Activated T-helper 1 cell treated with anti-CD3 and anti-CD28 coated beads, Interleukin-2, amount 50 U/mL, for 16 hours (primary cell): ENCODE measurements around the gene PCDHGA3.
"Not testable (repeated sequence)": the region's sequence is repeated elsewhere in the genome, so short reads cannot be mapped to it uniquely, and the experiment has no call there.

Source experiments
- DNase-seq, 2 donors: peaks; one replicate each; pipeline ENCODE4 v3.0.0-alpha.2; 2020; ENCODE audit warnings: low read depth in 1 of 2, low spot score in 1 of 2

PCDHGA3 gene

DNA sequence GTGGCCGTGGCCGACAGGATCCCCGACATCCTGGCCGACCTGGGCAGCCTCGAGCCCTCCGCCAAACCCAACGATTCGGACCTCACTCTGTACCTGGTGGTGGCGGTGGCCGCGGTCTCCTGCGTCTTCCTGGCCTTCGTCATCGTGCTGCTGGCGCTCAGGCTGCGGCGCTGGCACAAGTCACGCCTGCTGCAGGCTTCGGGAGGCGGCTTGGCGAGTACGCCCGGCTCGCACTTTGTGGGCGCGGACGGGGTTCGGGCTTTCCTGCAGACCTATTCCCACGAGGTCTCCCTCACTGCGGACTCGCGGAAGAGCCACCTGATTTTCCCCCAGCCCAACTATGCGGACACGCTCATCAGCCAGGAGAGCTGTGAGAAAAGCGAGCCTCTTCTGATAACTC, 2.4 kb downstream of the PCDHGA3 start:
- not testable (repeated sequence) for DNase-seq

DNA sequence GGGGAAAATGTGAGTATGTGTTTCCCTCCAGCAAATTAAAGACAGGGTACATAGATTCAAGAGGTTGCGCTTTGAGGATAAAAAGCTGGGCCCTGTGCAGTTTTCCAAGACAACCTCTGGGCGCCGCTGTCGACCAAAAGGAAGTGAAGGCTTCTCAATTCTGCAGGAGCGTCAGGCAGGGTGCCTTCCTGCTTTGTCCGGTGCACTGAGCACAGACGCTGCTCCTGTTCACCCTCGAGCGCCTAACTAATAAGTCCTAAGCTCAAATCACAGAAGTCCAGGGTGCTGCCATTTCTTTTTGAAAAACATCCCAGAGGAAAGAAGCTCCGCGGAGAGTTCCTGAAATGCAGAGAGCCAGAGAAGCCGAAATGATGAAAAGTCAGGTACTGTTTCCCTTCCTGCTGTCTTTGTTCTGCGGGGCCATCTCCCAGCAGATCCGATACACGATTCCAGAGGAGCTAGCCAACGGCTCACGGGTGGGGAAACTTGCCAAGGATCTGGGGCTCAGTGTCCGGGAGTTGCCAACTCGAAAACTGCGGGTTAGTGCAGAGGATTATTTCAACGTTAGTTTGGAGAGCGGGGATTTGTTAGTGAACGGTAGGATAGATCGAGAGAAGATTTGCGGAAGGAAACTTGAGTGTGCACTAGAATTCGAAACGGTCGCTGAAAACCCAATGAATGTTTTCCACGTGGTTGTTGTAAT, 6.4 kb downstream of the PCDHGA3 start, which contains the start of gene PCDHGB1:
Gene PCDHGB1, plus strand, starts transcription at position 183 of the 703 bp plus-strand sequence. Its CDS starts 162 bp downstream, at position 345.
- DNase-seq, result no peak

DNA sequence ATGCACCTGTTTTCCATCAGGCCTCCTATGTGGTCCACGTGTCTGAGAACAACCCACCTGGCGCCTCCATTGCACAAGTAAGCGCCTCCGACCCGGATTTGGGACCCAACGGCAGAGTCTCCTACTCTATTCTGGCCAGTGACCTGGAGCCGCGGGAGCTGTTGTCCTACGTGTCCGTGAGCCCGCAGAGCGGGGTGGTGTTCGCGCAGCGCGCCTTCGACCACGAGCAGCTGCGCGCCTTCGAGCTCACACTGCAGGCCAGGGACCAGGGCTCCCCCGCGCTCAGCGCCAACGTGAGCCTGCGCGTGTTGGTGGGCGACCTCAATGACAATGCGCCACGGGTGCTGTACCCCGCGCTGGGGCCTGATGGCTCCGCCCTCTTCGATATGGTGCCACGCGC, 8.0 kb downstream of the PCDHGA3 start:
- DNase-seq, result no peak

DNA sequence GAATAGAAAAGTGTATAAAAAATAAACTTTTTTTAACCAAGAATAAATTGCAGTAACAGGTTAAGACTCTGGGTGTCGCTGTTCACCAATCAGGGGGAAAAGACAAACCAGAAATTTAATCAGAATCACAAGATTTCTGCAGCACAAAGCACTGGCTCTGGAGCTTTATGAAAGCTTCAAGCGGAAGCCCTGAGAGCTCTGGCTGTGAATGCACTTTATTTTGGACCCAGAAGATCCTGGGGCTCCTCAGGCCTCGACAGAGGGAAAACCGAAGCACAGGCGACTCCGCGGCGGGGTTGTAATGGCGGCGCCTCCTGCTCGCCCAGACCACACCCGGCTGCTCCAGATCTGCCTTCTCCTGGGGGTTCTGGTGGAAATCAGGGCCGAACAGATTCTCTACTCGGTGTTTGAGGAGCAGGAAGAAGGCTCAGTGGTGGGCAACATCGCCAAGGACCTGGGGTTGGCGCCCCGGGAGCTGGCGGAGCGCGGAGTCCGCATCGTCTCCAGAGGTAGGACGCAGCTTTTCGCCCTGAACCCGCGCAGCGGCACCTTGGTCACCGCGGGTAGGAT, 11.4 kb downstream of the PCDHGA3 start, which contains the start of gene PCDHGA4:
Gene PCDHGA4, plus strand, starts transcription at position 122 of the 570 bp plus-strand sequence. Its CDS starts 87 bp downstream, at position 209.
- no peak for DNase-seq

DNA sequence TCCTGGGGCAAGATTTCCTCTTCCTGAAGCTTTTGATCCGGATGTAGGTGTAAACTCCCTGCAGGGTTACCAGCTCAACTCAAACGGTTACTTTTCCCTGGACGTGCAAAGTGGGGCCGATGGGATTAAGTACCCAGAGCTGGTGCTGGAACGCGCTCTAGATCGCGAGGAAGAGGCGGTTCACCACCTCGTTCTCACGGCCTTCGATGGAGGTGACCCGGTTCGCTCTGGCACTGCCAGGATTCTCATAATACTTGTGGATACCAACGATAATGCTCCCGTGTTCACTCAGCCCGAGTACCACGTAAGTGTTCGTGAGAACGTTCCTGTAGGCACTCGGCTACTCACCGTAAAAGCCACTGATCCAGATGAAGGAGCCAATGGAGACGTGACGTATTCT, 12.0 kb downstream of the PCDHGA3 start:
- no peak for DNase-seq

DNA sequence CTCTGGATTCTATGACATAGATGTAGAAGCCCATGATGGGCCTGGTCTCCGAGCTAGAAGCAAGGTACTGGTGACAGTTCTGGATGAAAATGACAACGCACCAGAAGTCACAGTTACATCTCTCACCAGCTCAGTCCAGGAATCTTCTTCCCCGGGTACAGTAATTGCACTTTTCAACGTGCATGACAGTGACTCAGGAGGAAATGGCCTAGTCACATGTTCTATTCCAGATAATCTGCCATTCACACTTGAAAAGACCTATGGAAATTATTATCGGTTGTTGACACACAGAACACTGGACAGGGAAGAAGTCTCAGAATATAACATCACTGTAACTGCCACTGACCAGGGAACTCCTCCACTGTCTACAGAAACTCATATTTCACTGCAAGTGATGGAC, 12.5 kb downstream of the PCDHGA3 start:
- DNase-seq, result no peak

DNA sequence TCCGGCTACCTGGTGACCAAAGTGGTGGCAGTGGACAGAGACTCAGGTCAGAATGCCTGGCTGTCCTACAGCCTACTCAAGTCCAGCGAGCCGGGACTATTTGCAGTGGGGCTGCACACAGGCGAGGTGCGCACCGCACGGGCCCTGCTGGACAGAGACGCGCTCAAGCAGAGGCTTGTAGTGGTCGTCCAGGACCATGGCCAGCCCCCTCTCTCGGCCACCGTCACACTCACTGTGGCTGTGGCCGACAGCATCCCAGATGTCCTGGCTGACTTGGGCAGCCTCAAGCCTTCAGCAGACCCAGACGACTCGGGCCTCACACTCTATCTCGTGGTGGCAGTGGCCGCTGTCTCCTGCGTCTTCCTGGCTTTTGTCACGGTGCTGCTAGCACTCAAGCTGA, 13.3 kb downstream of the PCDHGA3 start:
- no peak for DNase-seq

DNA sequence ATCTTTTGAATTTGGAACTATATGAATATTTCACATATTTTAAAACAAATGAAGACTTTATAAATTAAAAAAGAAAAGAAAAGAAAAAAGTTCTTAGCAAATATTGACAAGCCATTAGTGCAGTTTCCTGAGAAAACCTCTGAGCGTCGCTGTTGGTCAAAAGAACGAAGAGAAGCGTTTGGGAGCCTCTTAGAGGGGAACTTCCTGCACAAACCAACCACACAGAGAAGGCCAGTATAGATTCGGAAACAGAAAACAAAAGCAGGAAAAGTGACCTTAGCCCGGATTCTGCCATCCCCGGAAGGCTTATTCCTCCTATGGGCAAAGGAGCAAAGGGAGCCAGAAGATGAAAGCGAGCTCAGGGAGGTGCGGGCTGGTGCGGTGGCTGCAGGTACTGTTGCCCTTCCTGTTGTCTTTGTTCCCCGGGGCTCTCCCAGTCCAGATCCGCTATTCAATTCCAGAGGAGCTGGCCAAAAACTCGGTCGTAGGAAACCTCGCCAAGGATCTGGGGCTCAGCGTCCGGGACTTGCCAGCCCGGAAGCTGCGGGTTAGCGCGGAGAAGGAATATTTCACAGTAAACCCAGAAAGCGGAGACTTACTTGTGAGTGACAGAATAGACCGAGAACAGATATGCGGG, 16.3 kb downstream of the PCDHGA3 start, which contains the start of gene PCDHGB2:
Gene PCDHGB2, plus strand, starts transcription at position 205 of the 637 bp plus-strand sequence. Its CDS starts 142 bp downstream, at position 347.
- no peak for DNase-seq

DNA sequence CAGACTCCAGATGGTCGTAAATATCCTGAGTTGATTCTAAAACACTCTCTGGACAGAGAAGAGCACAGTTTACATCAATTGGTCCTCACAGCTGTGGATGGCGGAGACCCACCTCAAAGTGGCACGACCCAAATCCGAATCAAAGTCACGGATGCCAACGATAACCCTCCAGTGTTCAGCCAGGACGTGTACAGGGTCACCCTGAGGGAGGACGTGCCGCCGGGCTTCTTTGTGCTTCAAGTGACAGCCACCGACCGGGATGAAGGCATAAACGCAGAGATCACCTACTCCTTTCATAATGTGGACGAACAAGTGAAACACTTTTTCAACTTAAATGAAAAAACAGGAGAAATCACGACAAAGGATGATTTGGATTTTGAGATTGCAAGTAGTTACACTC, 17.1 kb downstream of the PCDHGA3 start:
- DNase-seq, result no peak

DNA sequence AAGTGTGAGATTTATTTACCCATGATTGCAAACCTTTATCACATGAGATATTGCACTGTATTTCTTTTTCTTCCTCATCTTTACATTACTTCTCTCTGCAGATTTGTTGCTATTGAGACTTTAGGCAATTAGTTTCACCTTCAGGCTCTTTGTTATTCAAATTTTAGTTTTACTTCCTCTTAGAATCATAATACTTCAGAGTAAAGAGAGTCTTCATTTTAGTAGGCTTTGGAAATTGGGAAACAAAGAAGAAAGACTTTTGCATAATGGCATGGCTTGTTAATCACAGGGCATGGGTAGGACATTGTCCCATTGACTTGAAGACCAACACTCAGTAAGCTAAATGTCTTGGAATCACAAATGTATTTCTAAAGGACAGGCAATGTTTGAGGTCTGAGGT, 19.1 kb downstream of the PCDHGA3 start:
- no peak for DNase-seq

DNA sequence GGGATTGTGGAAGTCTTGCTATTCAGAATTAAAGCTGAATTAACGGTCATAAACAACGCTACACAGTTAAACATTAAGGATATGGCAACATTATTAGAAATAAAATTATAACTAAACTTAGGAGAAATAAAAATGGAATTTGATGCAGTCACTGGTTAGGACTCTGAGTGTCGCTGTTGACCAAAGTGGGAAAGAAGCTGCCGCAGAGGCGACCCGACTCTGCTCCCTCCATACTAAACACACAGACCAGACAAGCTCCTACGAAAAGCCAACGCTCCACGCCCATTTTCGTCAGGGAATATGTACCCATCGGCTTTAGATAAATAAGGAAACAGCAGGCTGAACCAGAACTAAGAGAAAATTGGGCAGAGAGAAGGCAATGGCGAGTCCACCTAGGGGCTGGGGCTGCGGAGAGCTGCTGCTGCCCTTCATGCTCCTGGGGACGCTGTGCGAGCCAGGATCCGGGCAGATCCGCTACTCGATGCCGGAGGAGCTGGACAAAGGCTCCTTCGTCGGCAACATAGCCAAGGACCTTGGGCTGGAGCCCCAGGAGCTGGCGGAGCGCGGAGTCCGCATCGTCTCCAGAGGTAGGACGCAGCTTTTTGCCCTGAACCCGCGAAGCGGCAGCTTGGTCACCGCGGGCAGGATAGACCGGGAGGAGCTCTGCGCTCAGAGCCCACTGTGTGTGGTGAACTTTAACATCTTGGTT, 20.5 kb downstream of the PCDHGA3 start, which contains the start of gene PCDHGA5:
Gene PCDHGA5, plus strand, starts transcription at position 211 of the 709 bp plus-strand sequence. Its CDS starts 169 bp downstream, at position 380.
- no peak for DNase-seq

DNA sequence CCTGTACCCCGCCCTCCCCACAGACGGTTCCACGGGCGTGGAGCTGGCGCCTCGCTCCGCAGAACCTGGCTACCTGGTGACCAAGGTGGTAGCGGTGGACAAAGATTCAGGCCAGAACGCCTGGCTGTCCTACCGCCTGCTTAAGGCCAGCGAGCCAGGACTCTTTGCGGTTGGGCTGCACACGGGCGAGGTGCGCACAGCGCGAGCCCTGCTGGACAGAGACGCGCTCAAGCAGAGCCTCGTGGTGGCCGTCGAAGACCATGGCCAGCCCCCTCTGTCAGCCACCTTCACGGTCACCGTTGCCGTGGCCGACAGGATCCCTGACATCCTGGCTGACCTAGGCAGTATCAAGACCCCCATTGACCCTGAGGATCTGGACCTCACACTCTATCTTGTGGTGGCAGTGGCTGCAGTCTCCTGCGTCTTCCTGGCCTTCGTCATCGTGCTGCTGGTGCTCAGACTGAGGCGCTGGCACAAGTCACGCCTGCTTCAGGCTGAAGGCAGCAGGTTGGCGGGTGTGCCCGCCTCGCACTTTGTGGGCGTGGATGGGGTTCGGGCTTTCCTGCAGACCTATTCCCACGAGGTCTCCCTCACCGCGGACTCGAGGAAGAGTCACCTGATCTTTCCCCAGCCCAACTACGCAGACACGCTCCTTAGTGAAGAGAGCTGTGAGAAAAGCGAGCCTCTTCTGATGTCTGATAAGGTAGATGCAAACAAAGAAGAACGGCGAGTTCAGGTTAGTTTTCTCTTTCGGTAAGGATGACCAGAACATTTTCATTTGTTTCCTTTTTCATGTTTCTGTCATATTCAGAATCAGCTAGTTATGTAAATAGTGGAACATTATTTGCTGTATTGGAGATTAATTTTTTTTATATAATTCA, 22.6 kb downstream of the PCDHGA3 start:
- DNase-seq, result no peak

DNA sequence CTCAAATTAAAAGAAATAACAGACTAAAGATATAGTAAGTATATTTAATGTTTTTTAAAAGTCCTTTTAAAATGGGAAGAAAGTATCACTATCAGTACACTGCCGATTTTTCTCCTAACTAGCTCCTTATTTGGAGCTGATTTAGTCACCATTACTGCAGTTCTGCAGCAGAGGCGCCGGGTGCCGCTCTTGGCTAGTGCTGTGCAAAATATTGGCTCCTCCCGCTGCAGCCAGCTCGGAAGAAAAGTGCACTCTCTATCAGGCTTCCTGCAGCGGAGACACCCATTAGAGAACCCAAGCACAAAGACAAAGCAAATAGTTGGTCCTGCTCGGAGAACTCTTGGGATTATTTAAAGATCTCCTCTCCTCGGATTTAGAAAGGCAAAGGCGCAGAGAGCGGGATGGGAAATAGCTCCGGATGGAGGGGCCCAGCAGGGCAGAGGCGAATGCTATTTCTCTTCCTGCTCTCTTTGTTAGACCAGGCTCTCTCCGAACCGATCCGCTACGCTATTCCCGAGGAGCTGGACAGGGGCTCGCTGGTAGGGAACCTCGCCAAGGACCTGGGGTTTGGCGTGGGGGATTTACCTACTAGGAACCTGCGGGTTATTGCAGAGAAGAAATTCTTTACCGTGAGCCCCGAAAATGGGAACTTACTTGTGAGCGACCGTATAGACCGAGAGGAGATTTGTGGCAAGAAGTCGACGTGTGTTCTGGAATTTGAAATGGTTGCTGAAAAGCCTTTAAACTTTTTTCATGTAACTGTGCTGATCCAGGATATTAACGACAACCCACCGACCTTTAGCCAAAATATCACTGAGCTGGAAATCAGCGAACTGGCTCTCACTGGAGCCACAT, 26.6 kb downstream of the PCDHGA3 start, which contains the start of gene PCDHGB3:
Gene PCDHGB3, plus strand, starts transcription at position 249 of the 855 bp plus-strand sequence. Its CDS starts 153 bp downstream, at position 402.
- DNase-seq, result no peak

DNA sequence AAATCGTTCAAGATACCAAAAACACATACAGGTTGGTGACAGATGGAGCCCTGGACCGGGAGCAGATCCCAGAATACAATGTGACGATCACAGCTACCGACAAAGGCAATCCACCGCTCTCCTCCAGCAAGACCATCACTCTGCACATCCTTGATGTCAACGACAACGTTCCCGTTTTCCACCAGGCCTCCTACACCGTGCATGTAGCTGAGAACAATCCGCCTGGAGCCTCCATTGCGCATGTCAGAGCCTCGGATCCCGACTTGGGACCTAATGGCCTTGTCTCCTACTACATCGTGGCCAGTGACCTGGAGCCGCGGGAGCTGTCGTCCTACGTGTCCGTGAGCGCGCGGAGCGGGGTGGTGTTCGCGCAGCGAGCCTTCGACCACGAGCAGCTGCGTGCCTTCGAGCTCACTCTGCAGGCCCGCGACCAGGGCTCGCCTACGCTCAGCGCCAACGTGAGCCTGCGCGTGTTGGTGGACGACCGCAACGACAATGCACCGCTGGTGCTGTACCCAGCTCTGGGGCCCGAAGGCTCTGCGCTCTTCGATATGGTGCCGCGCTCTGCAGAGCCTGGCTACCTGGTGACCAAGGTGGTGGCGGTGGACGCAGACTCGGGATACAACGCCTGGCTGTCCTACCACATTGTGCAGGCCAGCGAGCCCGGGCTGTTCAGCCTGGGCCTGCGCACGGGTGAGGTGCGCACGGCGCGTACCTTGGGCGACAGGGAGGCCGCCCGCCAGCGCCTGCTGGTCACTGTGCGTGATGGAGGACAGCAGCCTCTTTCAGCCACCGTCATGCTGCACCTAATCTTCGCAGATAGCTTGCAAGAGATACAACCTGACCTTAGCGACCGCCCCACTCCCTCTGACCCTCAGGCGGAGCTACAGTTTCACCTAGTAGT, 28.2 kb downstream of the PCDHGA3 start:
- no peak for DNase-seq

DNA sequence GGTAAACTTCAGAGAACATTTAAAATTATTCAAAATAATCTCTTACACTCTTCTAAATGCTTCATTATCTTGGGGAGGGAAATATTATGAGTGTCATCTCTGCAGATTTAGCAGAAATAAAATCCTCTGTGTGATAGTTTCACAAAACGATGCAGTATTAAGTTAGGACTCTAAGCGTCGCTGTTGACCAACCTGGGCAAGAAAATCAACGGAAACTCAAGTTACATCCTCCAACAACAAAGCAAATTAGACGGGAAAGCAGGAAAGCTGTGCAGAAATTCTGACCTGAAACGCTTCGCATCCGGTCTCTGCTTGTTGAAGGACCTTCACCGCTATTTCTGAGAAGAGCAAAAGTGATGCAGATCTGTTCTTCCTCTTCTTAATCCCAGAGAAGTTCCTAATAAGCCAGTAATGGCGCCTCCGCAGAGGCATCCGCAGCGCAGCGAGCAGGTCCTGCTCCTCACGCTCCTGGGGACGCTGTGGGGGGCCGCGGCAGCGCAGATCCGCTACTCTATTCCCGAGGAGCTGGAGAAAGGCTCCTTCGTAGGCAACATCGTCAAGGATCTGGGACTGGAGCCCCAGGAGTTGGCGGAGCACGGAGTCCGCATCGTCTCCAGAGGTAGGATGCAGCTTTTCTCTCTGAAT, 30.2 kb downstream of the PCDHGA3 start, which contains the start of gene PCDHGA6:
Gene PCDHGA6, plus strand, starts transcription at position 219 of the 645 bp plus-strand sequence. Its CDS starts 193 bp downstream, at position 412.
- DNase-seq, result no peak

DNA sequence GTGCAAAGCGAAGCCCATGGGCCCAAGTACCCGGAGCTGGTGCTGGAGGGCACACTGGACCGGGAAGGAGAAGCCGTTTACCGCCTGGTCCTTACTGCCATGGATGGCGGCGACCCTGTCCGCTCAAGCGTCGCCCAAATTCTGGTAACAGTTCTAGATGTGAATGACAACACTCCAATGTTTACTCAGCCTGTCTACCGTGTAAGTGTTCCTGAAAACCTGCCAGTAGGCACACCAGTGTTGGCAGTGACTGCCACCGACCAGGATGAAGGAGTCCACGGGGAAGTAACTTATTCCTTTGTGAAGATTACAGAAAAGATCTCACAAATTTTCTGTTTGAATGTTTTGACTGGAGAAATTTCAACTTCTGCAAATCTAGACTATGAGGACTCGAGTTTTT, 31.0 kb downstream of the PCDHGA3 start:
- no peak for DNase-seq

DNA sequence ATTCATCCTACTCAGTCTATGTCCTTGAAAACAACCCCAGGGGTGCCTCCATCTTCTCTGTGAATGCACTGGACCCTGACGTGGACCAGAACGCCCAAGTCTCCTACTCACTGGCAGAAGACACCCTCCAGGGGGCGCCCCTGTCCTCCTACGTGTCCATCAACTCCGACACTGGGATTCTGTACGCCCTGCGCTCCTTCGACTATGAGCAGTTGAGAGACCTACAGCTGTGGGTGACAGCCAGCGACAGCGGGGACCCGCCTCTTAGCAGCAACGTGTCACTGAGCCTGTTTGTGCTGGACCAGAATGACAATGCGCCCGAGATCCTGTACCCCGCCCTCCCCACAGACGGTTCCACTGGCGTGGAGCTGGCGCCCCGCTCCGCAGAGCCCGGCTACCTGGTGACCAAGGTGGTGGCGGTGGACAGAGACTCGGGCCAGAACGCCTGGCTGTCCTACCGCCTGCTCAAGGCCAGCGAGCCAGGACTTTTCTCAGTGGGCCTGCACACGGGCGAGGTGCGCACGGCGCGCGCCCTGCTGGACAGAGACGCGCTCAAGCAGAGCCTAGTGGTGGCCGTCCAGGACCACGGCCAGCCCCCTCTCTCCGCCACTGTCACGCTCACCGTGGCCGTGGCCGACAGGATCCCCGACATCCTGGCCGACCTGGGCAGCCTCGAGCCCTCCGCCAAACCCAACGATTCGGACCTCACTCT, 32.0 kb downstream of the PCDHGA3 start:
- DNase-seq, result not testable (repeated sequence)
